ENCODE measurements around the gene IL1RN.
A peak's percentile ranks its signal among the peaks of the same experiment; 100 is the strongest.

The IL1RN gene

DNA sequence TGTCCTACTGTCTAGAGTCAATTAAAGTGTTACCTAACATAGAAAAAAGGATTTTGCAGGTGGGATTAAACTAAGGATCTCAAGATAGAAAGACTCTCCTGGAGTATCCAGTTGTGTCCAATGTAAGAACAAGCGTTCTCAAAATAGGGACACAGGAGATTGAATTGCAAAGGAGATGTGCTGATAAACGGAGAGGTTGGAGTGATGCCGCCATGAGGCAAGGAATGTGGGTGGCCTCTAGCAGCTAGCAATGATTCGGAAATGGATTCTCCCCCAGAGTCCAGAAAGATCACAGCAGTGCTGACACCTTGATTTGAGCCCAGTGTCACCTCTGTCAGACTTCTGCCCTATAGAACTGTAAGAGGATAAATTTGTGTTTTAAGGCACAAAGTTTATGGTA lies 24.1 kb upstream of the IL1RN start:
- no peak for DNase-seq (ENCODE audit: low read depth in 2 of 2)

DNA sequence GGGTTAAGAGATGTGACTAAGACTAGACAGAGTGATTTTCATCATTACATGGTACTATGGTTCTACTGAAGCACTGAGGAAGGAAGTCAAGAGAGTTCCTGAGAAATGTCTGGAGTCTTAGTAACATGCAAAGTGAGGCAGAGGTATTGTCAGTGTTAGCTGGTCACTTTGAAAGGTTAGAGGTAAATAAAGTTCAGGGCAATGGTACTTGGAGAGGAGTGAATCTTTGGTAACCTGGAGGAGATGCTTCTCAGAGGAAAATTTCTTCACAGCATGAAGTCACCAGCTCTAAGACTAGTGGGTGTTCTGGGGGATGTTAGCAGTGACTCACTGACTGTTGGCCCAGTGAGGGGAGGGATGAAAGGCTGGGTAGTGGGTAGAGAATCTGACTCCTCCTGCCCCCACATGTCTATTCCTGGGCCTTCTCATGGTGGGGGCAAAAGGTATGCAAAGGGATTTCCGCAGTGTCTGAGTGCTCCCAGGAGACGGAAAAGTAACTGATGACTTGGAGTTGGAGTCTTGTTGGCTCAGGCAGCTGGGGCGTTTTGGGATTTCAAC lies 23.3 kb upstream of the IL1RN start:
- peak; percentile 31 to 35 for DNase-seq (ENCODE audit: low read depth in 2 of 2)

DNA sequence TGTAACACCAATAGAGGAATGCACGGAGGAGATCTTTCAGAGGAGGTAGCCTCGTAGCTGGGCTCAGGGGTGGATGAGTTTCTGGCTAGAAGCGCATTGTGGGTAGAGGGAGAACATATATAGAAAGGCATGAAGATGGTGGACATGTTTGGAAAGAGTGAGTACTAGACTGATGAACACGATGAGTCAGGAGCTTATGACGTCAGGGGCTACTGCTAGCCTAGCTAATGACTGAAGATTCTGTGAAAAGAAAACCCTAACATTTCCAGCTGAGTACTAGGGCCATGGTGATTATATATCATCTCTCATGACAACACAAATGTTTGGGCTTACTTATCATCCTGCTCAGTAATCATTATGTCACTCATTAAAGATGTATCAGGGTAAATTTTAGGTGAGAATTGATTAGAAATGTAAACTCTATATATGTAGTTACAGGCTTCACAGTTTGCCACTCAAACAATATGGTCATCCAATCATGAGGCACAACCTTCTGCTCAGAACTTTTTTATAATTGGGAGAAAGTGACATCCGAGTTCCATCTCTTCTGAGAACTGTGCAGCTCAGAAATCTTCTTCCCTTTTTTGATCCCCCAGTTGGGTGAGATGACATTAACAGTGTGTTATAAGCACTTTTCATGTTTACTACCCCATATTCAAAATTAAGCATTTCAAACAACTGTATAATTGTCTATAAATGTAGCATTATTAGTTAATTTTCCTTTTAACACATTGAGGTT lies 22.2 kb upstream of the IL1RN start:
- DNase-seq (ENCODE audit: low read depth in 2 of 2) = peak; percentile 56 to 65

DNA sequence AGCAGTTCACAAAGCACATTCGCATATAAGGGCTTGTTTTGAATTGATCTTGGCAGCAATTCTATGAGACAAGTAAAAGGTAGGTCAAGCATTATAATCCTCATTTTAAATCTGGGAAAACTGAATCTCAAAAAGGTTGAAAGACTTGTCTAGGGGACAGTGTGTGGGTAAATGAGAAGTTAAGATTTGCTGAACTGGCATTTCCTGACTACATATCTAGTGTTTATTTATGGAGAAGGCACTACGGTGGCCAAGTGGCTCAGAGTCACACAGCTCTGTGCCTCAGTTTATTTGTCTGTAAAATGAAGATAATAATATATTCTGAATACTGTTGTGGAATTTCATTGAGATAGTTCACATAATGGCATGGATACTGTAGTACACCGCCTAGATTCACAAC lies 16.3 kb upstream of the IL1RN start:
- no peak for DNase-seq (ENCODE audit: low read depth in 2 of 2)

DNA sequence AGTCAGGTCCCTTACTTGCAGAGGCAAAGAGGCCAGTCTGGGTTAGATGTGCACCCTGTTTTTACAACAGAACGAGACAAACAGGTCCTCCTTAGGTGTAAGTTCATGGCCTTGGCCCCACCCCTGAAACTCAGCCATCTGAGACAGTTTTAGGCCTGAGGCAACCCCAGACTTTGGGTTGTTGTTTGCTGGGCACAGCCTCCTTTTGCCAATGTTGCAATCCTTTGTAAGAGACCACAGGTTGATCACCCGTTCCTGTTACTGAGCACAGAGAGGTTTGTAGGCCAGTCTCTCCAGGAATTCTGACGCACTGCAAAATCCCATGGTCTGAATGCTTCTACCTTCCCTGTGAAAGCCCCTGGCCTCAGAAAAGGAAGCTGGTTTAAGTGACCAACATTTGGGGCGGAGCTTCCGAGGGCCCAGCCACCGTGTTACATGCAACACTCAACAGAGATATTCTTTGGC lies 15.5 kb upstream of the IL1RN start:
- DNase-seq (ENCODE audit: low read depth in 2 of 2) = no peak

DNA sequence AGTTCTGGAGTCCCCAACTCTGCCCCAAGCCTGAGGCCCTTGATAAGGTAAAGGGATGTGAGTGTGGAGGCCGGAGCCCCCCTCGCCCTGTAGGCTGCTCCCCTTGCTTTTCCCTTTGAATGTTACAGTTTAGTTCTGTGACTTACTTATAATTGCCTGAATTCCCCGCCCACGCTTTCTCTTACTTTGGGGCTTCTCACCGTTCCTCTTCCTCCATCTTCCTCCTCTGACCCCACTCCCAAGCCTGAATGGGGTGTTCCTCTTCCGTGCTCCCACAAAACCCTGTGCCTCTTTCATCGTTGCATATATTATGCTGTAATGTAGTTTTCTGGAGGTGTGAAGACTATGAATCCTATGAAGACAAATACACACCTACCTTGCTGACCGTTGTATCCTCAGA lies 15.0 kb upstream of the IL1RN start:
- no peak for DNase-seq (ENCODE audit: low read depth in 2 of 2)

DNA sequence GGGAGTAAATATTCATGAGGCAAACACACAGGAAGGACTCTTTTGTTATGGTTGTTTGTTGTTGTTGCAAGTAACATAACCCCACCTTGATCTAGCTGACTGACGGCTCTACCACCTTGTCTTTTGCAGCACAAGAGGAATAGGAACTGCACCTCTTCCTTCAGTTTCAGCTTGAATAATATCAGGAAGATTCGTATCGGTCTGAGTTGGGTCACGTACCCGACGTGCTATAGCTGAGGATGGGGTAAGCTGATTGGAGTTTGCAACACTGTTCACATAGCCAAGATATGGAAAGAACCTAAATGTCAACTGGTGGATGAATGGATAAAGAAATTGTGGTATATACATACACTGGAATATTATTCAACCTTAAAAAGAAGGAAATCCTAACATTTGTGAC lies 14.5 kb upstream of the IL1RN start:
- DNase-seq (ENCODE audit: low read depth in 2 of 2) = no peak

DNA sequence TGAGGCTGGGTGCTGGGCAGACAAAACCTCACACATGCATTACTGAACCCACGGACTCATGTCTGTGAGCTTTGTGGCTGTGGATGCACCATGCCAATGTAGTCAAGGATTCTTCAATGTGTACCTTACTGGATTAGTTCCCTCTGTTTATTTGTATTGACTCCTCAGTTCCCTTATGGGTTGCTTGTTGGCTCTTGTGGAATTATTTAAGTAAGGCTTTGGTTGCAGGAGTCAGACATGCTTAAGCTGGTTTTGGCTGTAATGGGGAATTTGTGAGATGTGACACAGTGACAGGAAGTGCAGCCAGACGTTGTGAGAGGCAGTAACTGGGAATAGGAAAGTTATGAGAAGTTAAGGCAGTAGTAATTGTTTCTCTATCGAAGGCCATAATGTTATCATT lies 13.6 kb upstream of the IL1RN start:
- DNase-seq (ENCODE audit: low read depth in 2 of 2) = no peak

DNA sequence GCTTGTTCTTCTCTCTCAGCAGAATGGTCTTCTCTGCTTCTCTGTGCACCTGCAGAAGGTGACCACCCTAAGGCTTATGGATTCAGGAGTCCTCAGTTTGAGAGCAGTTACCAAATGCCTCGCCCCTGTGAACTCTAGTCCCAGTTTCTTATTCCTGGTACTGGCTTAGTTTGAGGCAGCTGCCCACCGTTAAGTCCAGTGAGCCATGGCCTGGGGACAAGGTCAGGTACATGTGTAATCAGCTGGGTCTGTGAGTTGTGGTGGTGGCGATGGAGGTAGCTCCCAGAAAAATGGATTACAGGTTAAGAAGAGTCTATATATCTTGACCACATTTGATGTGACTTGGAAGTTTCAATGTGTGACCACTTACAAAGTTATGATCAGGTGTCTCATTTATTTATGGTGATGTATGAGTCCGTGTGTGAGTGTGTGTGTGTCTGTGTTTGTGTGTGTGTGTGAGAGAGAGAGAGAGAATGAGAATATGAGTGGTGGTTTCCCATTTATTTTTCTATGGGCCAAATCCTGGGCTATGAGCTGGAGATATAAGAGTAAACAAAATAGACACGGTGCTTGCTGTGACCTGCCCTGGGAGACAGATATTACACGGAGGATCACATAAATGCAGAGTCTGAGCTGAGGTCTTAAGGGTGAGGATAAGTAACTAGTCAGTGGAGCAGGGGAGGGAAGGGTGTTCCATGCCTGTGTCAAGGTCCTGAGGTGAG lies 13.0 kb upstream of the IL1RN start:
- no peak for DNase-seq (ENCODE audit: low read depth in 2 of 2)

DNA sequence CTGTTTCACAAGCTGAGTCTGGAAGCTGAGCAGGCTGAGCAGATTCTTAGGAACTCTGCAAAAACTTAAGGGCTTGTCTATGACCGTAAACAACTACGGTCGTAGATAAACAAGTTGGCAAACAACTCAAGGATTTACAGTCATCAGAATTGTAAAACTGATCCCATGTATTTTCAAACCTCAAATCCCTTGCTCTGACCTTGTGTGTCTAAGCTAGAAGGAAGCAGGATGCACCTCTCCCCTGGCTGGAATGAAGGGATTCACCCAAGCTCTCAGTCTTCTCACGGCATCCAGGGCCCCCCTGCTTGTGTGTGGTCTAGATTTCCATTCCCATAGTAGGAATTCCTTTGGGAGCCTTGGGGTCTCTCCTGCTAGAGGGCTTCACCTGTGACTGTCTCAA lies 12.4 kb upstream of the IL1RN start:
- DNase-seq (ENCODE audit: low read depth in 2 of 2) = no peak

DNA sequence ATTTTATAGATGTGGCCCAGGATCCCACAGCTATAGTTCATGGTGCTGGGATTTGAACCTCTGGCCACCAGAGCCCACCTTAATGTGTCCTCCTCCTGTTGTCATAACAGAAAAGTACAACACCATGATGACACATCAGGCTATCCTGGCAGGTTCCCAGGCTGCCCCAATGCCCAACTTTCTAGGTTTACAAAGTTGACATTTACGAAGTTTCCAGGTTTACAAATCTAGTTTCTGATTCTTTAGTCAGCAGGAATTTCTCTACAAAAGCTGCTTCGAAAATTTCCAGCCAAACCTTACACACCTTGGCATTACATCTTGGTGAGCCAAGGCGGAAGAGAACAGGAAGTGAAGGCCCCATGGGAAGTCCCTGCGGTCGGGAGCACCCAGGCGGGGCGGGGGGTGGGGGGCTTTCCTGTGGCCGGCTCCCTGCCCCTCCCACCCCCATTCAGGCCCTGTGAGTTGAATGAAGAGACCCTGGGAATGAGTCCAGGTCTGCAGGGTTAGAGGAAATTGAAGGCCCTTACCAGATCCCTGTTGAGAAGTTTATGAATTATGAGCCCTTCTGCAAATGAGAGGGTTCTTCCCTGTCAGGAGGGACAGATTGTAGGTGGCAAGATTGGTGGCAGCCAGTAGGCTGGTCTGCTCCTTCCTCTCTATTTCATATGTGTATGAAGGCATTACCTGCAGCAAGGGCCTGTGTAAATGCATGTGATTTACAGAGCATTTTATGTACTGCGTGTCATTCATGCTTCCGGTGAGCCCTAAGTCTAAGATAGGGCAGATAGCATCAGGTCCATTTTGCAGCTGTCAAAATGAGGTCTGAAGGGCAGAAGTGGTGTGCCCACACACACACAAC lies 11.1 kb upstream of the IL1RN start:
- DNase-seq (ENCODE audit: low read depth in 2 of 2) = no peak

DNA sequence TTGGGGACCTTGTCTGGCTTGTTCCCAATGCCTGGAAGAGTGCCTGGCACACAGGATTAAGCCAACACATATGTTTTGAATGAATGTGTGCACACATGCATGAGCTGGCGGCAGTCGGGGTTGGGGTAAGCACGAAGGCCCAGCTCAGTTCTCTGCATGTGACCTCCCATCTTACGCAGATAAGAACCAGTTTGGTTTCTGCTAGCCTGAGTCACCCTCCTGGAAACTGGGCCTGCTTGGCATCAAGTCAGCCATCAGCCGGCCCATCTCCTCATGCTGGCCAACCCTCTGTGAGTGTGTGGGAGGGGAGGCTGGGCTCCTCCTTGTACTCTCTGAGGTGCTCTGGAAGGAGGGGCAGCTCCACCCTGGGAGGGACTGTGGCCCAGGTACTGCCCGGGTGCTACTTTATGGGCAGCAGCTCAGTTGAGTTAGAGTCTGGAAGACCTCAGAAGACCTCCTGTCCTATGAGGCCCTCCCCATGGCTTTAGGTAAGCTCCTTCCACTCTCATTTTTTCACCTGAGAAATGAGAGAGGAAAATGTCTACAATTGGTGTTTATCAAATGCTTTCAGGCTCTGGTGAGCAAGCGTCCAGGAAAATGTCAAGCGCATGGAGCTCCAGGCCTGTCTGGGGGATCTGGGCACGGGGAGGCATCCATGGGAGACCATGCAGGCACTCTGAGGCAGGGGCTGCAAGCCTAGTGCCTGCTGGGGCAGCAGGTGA lies 9.7 kb upstream of the IL1RN start:
- peak; percentile 58 to 61 for DNase-seq (ENCODE audit: low read depth in 2 of 2)

DNA sequence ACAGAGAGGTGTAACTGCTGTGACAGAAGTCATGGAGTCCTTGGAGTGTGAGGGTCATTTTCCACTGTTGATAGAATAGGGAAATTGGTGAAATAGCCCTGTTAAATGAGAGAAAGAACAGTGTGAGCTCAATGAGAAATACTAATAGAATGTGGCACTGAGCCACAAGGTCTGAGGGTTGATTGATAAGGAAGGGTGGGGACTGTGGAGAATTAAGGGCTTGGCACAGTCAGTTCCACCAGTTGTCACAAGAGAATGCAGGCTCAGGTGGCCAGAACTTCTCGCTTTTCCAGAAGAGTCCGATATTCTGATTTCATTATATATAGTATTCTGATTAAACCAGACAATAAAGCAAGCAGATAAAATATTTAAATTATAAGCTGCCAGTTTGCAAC lies 9.1 kb upstream of the IL1RN start:
- no peak for DNase-seq (ENCODE audit: low read depth in 2 of 2)

DNA sequence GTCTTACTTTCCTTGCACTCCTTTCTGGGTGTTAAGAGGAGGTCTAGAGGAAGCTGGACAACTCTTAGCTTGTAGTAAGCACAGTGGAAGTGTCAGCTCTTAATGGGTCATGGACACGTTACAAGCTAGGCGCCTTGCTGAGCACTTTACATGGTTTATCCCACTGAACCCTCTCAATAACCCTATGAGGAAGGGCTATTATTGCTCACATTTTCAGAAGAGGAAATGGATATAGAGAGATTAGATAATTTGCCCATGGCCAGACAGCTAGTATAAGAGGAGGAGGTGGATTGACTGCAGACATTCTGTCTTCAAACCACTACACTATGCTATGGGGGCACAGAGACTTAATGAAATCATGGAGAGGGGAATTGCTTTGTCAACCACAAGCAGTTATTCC lies 8.3 kb upstream of the IL1RN start:
- DNase-seq (ENCODE audit: low read depth in 2 of 2) = no peak

DNA sequence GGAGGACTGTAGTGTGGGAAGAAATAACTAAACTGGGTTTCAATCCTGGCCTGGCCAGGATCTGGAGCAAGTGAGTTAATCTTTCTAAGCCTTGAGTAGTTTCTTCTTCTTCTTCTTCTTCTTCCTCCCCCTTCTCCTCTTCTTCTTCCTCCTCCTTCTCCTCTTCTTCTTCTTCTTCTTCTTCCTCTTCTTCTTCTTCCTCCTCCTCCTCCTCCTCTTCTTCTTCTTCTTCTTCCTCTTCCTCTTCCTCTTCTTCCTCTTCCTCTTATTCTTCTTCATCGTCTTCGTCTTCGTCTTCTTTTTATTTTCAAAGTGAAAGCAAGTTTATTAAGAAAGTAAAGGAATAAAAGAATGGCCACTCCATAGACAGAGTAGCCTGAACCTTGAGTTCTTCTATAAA lies 6.5 kb upstream of the IL1RN start:
- no peak for DNase-seq (ENCODE audit: low read depth in 2 of 2)

DNA sequence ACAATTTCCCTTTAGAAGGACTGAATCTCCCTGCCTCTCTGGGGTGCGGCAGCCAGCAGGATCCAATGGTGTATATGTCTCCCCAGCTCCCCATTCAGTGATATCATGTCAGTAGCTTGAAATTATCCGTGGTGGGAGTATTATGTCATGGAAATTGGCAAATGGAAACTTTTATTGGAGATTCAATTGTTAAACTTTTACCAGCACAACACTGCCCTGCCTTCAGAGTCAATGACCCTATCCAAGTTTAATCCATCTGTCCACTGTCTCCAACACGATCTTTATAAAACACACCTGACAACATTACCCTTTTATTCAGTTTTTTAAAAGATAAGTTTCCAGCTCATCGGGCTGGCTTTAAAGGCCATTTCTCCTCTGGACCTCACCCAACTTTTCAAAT lies 5.0 kb upstream of the IL1RN start:
- no peak for DNase-seq (ENCODE audit: low read depth in 2 of 2)

DNA sequence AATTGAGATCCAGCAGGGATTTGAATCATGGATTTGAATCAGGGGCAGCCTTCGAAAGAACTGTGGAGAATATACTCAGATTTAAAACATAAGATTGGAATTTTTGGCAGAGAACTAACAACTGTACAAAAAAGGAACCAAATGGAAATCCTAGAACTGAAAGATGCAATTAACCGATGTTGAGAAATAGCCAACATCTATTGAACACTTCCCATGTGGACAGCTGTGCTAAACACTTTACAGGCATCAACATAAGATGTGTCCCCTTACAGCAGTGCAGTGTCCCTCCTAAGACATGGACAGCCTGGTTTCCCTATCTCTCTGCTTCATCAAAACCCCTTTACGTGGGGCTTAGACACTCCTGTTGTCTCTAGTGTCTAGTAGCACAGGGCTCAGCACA lies 3.7 kb upstream of the IL1RN start:
- DNase-seq (ENCODE audit: low read depth in 2 of 2) = no peak

DNA sequence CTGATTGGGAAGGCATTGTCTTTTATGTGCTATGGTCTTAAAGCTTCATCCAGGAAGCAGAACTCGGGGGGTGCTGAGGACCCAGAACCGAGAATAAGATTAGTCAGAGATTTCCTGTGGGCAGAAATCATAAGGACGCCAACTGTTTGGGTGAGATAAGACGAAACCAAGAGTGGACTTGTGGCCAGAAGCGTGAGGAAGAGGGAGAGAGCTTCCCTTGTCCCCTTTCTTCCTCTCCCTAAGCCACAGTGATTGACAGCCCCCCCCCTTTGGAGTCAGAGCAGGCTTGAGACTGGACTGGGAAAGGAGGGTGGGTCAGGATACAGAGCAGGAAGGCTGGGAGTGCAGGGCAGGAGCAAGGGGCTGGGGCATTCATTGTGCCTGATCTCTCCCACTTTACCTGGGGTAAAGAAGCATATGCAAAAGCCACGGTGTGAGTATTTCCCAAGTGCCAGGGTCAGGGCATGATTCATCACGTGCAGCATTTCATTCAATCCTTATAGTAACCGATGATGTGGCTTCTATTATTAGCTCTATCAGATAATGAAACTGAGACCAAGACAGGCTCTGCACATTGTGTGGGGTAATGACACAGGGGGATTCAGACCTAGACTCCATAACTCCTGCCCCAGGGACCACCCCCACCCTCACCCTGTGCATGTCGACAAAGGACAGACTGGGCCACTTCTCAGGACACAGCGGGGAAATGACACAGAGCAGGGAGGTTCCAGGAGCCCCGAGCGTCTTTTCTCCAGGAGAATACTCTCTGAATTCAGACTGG lies 3.0 kb upstream of the IL1RN start:
- DNase-seq (ENCODE audit: low read depth in 2 of 2) = no peak

DNA sequence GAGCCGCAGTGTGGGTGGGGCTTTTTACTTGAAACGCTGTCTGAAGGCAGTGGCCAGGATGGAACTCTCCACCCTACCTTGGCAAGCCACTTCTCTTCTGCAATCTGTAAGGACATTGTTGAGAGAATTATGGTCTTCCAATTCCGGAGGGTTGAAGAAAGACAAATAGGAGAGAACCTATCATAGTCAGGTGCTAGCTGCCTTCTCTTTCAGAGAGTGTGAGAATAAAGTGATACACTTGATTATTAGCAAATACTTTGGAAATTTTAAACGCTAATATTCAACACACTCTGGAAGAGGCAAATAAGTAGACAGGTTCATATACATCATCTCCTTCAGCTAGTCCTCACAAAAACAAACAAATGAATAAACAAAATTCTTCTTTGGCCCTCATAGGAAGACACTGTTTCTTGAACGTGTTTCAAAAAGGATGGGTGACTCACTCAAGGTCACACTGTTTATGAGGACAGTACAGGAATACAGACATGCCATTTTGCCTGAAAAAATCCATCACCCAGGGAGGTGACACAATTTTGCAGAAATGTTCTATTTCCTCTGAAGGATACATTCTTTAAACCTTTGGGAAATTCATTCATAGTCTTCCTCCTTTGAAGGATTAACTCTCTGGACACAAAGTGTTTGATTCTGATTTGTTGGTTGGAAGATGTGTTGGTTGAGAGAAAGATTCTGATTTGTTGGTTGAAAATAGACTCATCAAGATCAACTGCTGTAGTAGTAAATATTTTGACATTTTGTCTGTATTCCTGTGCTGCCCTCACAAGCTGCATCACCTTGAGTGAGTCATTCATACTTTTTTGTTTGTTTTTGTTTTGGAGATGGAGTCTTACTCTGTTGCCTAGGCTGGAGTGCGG lies 2.2 kb upstream of the IL1RN start:
- DNase-seq (ENCODE audit: low read depth in 2 of 2) = no peak

Data from stimulated activated CD4-positive, alpha-beta T cell treated with anti-CD3 and anti-CD28 coated beads, Interleukin-15, amount 100 ng/mL, for 48 hours (primary cell).